Mucosa of gallbladder (tissue), 1 donor: ENCODE measurements around the gene FAM171A2. TPM values are rescaled to one million over a fixed set of nuclear protein-coding genes. Genes with fewer than 3 reads are reported as not detected.
"Not testable (repeated sequence)": the region's sequence is repeated elsewhere in the genome, so short reads cannot be mapped to it uniquely, and the experiment has no call there.

Experiments
- DNase-seq: peaks from one replicate; pipeline ENCODE4 v3.0.0-alpha.2; 2020; ENCODE audit warnings: low spot score
- total RNA-seq: library from RNA; stranded (reverse); gene quantifications from one replicate; pipeline ENCODE4 v1.2.1, GENCODE V29; 2021
- donor health status: DM: no; HTN: no; CAD: no.

FAM171A2 gene
- total RNA-seq, 1 donor from 2014 or later = 4.0 TPM

DNA sequence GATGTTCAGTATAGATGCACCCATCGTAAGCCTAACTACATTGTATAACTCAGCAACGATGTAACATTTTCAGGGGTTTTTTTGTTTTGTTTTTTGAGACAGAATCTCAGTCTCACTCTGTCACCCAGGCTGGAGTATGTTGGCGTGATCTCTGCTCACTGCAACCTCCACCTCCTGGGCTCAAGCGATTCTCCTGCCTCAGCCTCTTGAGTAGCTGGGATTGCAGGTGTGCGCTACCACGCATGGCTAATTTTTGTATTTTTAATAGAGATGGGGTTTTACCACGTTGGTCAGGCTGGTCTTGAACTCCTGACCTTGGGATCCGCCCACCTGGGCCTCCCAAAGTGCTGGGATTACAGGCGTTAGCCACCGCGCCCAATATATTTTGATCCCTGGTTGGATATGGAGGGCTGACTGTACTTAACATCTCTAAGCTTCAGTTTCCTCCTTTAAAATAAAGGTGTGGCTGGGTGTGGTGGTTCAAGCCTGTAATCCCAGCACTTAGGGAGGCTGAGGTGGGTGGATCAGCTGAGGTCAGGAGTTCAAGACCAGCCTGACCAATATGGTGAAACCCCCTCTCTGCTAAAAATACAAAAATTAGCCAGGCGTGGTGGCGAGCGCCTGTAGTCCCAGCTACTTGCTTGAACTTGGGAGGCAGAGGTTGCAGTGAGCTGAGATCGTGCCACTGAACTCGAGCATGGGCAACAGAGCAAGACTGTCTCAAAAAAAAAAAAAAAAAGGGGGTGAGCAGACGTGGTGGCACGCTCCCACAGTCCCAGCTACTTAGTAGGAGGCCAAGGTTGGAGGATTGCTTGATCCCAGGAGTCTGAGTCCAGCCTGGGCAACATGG is 16.2 kb downstream of the FAM171A2 start:
- not testable (repeated sequence) for DNase-seq

DNA sequence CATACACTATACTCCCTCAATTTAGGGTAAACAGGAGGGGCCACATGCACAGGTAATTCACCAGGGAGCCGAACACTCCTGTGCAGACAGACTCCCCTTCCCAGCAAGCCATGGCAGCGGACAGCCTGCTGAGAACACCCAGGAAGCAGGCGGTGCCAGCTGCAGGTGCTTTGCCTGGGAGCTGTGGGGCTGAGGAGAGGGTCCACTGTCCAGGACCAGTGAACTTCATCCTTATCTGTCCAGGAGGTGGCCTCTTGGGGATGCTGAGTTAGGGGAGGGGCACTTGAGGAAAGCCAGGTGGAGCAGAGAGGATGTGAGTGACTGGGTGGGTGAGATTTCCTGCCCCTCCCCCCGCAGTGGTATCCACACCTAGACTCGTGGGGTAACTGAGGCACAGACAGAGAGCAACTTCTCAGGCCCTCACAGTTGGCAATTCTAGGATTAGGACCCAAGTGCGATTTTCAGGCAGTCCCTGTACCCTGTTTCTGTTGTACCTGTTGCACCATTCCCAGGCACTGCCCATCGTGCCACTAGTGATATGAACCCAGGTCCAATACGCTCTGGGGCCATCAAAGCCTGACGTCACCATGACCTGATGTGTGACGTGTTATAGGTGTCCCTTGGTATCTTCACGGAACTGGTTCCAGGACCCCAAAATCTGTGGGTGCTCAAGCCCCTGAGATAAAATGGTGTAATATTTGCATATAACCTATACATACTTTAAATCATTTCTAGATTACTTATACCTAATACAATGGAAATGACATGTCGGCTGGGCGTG is 17.4 kb downstream of the FAM171A2 start:
- no peak for DNase-seq

DNA sequence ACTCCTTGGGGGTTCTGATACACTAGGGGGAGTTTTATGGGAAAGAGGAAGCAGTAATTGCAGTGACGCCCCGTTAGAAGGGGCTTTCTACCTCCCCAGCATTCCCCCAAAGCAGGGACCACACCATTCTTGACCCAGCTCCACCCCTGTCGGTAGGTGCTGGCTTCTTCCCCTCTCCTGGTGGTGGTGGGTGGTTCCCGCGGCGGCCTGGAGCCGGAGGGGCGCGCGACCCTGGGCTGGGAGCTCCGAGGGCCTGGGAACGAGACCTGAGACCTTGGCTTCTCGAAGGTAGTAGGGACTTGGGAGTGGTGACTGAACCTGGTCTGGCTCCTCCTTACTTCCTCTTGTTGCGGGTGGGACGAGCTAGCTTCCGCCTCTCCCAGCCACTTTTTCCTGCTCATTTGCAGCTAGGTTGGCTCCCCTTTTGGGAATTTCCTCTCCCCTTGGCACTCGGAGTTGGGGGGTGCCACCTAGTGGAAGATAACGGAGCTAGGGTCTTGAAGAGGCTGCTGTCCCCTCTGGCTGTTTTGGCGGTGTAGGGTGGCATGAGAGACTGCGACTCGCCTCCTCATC is 18.1 kb downstream of the FAM171A2 start:
- DNase-seq = peak; percentile 34

DNA sequence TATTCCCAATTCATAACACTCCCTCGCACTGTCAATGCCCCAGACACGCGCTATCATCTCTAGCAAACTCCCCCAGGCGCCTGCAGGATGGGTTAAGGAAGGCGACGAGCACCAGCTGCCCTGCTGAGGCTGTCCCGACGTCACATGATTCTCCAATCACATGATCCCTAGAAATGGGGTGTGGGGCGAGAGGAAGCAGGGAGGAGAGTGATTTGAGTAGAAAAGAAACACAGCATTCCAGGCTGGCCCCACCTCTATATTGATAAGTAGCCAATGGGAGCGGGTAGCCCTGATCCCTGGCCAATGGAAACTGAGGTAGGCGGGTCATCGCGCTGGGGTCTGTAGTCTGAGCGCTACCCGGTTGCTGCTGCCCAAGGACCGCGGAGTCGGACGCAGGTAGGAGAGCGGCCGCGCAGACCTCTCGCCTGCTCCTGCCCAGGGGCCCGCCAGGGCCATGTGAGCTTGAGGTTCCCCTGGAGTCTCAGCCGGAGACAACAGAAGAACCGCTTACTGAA is 18.7 kb downstream of the FAM171A2 start, which contains the start of gene GRN:
Gene GRN (plus strand): TSS at position 364 of the 515 bp plus-strand sequence. CDS start 3,863 bp downstream, outside the sequence.
- peak; percentile 98 for DNase-seq

DNA sequence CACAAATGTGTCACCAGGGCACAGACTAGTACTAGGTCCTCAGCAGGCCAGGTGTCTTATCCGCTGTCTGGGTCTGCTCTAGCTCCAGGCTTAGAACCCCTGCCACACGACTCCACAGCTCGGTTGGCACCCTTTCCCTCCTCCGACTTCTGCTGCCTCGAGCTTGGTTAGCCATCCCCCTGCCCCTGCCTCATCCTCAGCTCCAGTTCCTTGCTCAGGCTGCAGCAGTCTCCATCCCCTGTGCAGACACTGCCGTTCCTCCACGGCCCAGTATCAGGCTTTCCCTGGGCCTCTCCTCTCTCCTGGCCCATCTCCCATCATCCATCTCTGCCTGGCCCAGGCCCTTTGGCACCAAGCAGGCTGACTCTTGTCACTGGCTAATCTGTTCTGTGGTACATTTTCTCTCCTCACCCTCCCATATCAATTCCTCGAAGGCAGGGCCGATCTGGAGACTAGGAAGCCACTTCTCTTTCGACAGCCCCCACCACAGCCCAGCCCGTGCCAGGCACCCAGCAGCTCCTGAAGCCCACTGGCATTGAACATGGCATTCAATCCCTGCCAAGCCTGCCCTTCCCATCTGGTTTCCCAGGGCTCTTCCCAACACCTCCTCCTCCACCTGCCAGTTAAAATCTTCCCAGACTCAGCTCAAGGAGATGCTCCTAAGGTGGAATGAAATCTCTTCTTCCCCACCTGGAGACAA is 20.0 kb downstream of the FAM171A2 start:
- DNase-seq = no peak

DNA sequence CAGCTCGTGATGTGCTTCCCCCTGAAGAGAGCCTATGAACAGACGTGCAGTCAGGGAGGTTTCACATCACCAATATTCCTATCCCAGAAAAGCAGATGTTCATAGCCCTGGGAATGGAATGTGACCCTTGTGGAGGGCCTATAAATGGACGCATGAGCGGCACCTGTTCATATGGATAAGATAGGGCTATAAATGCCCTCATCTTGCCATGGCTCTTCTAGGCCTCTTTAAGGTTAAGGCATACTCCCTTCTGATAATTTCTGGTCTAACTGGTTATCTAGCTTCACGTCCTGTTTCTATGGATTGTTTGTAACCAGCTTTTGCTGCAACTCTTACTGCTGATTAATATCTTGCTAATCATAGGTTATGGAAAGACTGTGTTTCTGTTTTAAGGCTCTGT is 23.1 kb downstream of the FAM171A2 start:
- DNase-seq = not testable (repeated sequence)

DNA sequence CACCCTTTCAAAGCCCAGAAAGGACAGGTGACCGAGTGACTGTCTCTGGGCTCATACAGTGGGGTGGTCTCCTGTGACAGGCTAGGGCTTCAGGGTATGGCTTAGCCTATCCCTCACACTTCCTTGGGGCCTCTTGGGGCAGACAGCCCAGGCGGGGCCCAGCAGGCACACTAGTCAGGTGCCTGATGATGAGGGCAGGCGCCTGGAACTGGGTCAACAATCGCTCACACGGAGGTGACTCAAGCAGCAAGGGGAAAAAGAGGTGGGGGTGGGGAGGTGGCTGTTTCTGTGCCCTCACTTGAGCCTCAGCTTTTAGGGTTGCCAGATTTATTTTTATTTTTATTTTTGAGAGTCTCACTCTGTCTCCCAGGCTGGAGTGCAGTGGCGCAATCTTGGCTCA is 25.0 kb downstream of the FAM171A2 start:
- DNase-seq = no peak

DNA sequence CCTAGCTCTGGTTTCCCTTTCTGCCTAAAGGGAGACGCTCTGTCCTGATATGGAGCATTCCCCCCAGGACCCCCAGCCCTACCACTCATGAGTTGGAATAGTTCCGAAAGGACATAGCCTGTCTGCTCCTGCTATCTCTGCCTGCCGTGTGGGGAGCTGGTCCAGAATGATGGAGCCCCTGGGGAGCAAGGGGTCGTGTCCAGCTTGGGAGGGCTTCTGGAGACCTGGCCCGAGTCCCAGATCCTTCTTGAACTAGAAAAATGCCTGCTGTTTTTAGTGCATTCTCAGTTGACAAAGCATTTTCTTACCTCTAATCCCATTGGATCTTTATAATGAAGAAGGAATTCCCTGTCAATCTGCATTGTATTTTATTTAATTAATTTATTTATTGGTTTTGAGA is 27.7 kb downstream of the FAM171A2 start:
- no peak for DNase-seq

DNA sequence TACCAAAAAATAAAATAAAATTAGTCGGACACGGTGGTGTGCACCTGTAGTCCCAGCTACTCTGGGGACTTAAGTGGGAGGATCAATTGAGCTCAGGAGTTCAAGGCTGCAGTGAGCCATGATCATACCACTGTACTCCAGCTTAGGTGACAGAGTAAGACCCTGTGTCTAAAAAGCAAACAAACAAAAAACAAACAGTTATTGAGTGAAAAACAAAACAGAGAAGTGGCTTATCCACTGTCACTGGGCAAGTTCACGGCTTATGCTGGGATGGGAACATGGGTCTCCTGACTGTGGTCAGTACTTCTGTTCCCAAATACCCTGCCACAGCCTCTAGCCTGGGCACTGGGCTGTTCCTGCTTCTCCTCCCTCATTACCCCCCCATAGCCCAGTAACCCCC is 28.1 kb downstream of the FAM171A2 start:
- no peak for DNase-seq

DNA sequence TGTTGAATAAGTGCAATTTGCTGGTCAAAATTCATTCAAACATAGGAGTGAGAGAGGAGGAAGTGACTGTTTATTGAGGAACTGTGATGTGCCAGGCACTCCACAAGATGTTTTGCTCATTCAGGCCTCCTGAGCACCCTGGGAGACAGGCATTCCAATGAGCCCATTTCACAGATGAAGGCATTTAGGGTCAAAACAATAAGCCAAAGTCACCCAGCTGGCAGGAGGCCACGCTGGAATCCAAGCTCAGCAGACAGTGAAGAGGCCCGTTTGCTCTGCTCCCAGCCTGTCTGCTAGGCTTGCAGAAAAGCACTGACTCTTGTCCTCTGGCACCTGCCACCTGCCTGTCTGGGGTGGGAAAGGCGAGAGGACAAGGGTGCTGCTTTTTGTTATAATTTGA is 28.9 kb downstream of the FAM171A2 start:
- no peak for DNase-seq

DNA sequence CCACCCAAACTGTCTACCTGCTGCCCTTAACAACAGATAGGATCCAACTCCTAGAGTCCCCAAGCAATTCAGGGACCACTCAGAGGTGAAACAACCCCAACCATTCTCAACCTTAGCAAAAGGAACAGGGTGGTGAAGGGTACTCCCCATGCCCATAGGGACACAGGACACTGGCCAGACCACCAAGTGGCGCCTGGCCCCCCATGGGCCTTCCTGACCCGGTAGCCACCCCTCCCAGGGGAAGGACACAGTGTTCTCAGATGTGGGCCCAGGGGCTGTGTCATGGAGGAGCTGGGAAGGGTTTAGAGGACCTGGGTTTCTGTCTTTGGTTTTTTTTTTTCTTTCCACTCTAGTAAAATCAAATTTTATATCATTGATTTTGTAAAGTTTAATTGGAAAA is 29.3 kb downstream of the FAM171A2 start:
- DNase-seq = no peak

DNA sequence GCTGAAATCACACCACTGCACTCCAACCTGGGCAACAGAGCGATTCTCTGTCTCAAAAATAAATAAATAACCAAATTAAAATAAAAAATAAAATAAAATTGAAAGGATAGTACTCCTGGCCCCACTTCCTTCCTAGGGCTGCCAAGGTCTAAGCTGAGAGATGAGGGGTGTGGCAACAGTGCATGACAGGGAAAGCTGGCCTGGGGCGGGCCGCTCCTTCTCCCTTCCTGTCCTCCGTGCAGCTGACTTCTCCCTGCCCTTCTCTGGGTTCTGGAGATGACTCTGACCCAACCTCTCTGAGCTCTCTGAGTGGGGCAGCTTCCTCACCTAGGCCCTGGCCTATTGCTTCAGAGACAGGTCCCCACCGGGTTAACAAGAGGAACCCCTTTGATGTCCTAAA is 30.3 kb downstream of the FAM171A2 start:
- no peak for DNase-seq

DNA sequence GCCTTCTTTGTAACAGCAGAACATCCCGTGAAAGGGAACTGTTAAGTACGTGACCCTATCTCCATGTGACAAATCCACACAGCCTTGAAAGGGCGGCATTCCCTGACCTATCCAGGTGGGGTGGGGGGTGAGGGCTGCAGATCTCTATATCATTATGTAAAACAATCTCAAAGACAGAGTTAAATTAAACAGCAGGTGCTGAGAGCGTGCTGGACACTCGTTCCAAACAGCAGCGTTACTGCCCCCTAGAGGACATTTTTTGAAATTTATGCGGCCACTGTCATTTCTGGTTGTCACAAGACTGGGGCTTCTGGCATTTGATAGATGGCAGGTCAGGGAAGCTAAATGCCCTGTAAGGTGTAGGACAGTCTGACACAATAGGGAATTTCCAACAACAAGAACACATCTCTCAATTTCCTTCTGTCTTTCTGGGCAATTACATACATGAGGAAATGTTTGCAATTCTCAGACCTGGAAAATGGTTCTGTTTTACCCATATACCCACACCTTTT is 32.3 kb downstream of the FAM171A2 start:
- peak; percentile 84 for DNase-seq

DNA sequence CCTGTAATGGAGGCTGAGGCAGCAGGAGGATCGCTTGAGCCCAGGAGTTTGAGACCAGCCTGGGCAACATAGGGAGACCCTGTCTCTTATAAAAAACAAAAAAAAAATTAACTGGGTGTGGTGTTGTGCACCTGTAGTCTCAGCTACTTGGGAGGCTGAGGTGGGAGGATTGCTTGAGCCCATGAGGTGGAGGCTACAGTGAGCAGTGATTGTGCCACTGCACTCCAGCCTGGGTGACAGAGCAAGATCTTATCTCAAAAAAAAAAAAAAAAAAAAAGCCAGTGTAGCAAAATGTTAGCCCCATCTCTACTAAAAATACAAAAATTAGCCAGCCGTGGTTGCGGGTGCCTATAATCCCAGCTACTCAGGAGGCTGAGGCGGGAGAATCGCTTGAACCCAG is 33.4 kb downstream of the FAM171A2 start:
- DNase-seq = not testable (repeated sequence)

DNA sequence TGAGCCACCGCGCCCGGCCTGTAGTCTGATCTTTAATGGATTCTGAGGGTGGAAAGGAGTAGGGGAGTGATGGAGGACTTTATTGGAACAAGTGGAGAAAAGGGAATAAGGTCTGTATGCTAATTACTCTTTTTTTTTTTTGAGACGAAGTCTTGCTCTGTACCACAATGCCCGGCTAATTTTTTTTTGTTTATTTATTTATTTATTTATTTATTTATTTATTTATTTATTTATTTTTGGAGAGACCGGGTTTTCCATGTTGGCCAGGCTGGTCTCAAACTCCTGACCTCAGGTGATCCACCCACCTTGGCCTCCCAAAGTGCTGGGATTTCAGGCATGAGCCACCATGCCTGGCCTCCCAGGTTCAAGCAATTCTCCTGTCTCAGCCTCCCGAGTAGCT is 34.1 kb downstream of the FAM171A2 start:
- not testable (repeated sequence) for DNase-seq

DNA sequence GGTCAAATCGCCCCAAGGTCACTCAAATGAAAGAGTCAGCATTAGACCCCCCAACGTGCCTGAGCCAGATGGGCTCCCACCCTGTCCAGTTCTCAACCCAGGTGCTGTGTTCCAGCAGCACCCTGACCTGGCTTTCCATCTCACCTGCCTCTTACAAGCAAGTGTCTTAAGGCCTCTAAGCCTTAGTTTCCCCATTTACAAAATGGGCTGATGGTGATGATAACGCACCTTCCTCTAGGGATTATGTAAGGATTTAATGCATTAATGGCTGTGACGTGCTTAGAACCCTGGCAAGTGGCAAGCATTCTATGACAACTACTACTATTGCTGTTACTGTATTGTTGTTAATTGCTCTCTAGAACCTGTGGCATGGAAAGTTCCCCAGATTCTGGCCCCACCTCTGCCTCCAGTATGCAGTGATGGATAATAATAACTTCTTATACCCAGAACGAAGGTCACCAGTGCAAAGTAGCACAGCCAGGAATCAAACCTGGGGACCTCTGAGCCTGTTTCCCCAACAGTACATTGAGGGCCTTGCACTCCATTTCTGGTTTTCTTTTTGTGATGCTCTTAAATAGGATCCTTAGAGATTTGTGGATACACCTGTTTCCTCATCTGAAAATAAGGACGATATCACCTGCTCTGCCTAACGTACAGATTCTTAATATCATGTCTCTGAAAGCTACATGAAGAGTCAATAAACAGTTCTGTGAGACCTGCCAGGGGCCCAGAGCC is 35.8 kb downstream of the FAM171A2 start:
- no peak for DNase-seq

DNA sequence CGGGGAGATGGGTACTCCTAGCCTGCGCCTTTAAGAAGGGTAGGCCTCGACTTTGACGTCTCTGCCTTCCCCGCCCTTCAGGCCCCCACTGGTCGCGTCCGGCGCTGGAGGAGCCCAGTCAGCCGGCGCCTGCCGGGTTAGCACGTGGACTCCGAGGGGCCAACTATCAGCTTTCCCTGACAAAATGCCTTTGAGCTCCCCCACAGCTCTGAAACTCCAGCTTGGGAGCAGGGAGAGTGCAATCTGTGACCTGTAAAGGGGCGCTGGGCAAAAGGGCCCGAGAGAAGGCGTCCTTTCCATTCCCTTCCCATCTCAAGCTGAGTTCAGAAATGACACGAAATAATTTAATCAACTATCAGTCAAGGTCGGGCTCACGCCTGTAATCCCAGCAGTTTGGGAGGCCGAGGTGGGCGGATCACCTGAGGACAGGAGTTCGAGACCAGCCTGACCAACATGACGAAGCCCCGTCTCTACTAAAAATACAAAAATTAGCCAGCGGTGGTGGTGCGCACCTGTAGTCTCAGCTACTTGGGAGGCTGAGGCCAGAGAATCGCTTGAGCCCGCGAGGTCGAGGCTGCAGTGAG is 36.7 kb downstream of the FAM171A2 start:
- peak; percentile 97 for DNase-seq

DNA sequence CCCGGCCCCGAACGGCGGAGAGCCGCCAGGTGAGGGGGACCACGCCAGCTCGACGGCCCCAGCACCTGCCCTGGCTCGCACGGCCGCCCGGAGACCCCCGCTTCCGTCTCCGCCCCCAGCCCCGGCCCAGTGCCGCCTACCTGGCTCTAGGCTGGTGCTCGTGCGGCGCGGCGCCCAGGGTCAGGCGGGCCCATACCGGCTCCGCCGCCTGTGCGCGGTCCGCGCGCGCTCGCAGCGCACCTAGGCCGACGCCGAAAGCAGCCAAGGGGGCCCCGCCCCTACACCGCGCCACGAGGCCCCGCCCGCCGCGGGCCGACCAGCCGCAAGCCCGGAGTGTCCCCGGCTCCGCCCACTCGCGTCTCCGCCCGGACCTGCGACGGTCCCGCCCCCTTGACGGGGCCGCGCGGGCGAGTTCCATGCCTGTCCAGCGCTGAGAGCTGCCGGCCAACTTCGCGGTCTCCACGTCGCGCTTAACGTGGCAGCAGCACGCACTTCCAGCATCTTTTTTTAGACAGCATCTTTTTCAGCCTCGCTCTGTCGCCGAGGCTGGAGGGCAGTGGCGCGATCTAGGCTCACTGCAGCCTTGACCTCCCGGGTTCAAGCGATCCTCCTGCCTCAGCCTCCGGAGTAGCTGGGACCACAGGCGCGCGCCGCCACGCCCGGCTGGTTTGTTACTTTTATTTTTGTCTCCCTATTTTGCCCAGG is 38.9 kb downstream of the FAM171A2 start, which contains the start of gene SLC25A39:
Gene SLC25A39 (minus strand): TSS at position 253 of the 705 bp plus-strand sequence. CDS start 1,261 bp downstream, outside the sequence.
- DNase-seq = peak; percentile 95

DNA sequence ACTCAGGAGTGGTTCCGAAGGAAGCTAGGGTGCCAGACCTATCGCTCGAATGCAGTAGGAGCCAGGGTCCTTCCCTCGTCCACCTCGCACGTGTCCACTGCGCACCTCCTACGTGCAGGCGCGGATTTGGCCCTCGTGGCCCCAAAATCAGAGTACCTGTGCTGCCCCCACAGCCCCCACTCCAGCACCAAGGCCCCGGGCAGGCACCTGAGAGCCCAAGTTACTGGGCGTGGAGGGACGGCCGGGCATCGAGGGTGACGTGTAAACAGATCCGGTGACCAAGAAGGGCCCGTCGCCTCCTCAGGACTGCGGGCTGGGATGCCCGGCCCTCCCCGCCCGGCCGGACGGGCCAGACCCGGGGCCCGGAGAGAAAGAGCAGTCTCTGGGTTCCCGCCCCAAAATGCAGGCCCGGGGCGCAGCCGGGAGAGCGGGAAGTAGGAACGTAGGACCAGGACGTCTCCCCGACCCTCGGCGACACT is 39.5 kb downstream of the FAM171A2 start:
- no peak for DNase-seq
